IPS-18a (cell line): ENCODE data around the gene SH3RF2.
A peak's percentile ranks its signal among the peaks of the same experiment; 100 is the strongest.

Source experiments
- H3K27ac ChIP-seq: one replicate; pipeline ENCODE4 v1.5.1; 2013; ENCODE audit warnings: low read length
- H3K27me3 ChIP-seq: one replicate; pipeline ENCODE4 v1.6.1; 2013; ENCODE audit warnings: mild to moderate bottlenecking, low read length; ENCODE audit not compliant: control insufficient read depth, insufficient read depth
- H3K36me3 ChIP-seq: one replicate; pipeline ENCODE4 v1.6.1; 2013; ENCODE audit warnings: low read depth, low read length; ENCODE audit not compliant: control insufficient read depth
- H3K4me1 ChIP-seq: one replicate; pipeline ENCODE4 v1.6.1; 2013; ENCODE audit warnings: low read depth, low read length; ENCODE audit not compliant: control insufficient read depth
- H3K4me3 ChIP-seq: one replicate; pipeline ENCODE4 v1.5.1; 2013; ENCODE audit warnings: low read length
- H3K9ac ChIP-seq: one replicate; pipeline ENCODE4 v1.6.1; 2013; ENCODE audit warnings: mild to moderate bottlenecking, low read length, moderate library complexity
- H3K9me3 ChIP-seq: one replicate; pipeline ENCODE4 v1.6.1; 2013; ENCODE audit warnings: low read depth, low read length; ENCODE audit not compliant: control insufficient read depth

Gene SH3RF2

GRCh38 chr5:146052780-146053179 lies 116.4 kb downstream of the SH3RF2 start:
- H3K4me1 ChIP-seq = no peaks in the 10 kb centered on the region
- H3K27me3 ChIP-seq = no peaks in the 10 kb centered on the region
- no peak overlapping the region for H3K4me3 ChIP-seq
- H3K27ac ChIP-seq = no peak overlapping the region
- H3K36me3 ChIP-seq = no peaks in the 10 kb centered on the region
- no peak overlapping the region for H3K9ac ChIP-seq
- no peaks in the 10 kb centered on the region for H3K9me3 ChIP-seq

DNA sequence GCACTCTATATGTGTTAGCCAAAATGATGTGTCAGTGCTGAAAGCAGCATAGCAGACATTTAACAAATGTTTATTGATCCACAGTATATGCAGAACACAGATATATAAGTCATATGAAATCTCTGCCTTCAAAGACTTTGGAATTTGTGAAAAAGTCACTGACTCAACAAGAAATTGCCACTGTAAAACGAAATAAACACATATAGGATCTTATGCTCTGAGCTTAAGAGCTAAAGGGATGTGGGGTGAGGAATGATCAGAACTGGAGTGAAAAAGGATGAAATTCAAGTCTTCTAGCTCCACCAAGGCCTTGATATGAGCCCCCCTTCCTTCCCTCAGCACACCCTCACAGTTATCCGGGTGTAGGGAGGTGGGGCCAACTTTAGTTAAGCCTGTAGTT lies 119.1 kb downstream of the SH3RF2 start:
- no peaks in the 10 kb centered on the region for H3K9me3 ChIP-seq

GRCh38 chr5:146059460-146060220 lies 123.3 kb downstream of the SH3RF2 start:
- no peaks in the 10 kb centered on the region for H3K27me3 ChIP-seq
- no peak overlapping the region for H3K27ac ChIP-seq
- H3K9ac ChIP-seq = no peak overlapping the region
- no peaks in the 10 kb centered on the region for H3K36me3 ChIP-seq
- H3K4me1 ChIP-seq = no peaks in the 10 kb centered on the region
- no peak overlapping the region for H3K4me3 ChIP-seq
- no peaks in the 10 kb centered on the region for H3K9me3 ChIP-seq

More for the DNA sequence above, 119.1 kb downstream of the SH3RF2 start:
- H3K9ac ChIP-seq = no peak overlapping the region
- H3K4me1 ChIP-seq = no peaks in the 10 kb centered on the region
- H3K27me3 ChIP-seq = no peaks in the 10 kb centered on the region
- H3K27ac ChIP-seq = no peak overlapping the region
- no peak overlapping the region for H3K4me3 ChIP-seq
- no peaks in the 10 kb centered on the region for H3K36me3 ChIP-seq

DNA sequence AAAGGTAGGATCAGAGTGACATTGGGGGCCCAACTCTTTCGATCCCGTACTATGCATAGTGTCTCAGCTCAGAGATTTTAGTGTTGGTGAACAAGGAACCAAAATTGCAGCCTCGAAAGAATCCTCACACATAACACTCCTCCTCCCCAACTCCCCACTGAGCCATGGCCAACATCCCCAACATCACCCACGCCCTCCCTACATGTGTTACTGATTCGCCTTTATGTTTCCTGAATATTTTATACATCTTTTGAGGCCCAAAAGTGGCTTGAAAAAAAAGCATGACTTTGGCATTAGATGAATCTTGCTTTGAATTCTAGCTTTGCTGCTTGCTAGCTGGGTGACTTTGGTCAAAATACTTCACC lies 123.8 kb downstream of the SH3RF2 start:
- Histone ChIP-seq H3K27ac (no peak overlapping the region), H3K36me3 (no peaks in the 10 kb centered on the region), H3K4me1 (no peaks in the 10 kb centered on the region), H3K27me3 (no peaks in the 10 kb centered on the region), H3K9me3 (no peaks in the 10 kb centered on the region), H3K4me3 (no peak overlapping the region), H3K9ac (no peak overlapping the region)

- Histone ChIP-seq H3K4me3 (no peak overlapping the region), H3K36me3 (no peaks in the 10 kb centered on the region), H3K9me3 (no peaks in the 10 kb centered on the region), H3K9ac (no peak overlapping the region), H3K27me3 (peaks cover 4% of the 10 kb centered on the region), H3K27ac (no peak overlapping the region), H3K4me1 (no peaks in the 10 kb centered on the region)
These were observed 130.6 kb downstream of the SH3RF2 start for GRCh38 chr5:146066968-146067367.

DNA sequence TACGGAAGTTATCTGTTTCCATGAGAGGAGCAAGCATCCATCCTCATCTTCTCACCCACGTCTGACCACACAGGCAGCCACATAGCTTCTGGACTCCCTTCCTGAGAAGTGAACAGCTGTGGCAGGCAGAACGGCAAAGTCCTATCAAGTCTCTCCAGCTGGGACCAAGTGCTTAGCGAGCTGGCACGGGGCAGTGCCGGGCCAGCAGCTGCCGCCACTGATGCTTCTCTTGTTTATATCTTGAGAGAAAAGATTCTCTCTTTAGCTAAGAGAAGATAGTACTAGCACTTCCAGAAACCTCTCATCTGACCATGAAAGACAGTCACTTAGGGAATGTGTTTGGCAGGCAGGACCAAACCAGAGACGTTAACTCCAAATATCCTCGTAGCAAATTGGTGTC lies 131.8 kb downstream of the SH3RF2 start:
- no peak overlapping the region for H3K9ac ChIP-seq
- H3K4me3 ChIP-seq = no peak overlapping the region
- no peaks in the 10 kb centered on the region for H3K36me3 ChIP-seq
- H3K27ac ChIP-seq = no peak overlapping the region
- H3K27me3 ChIP-seq = peaks cover 5% of the 10 kb centered on the region
- peaks cover 8% of the 10 kb centered on the region for H3K4me1 ChIP-seq
- H3K9me3 ChIP-seq = no peaks in the 10 kb centered on the region

DNA sequence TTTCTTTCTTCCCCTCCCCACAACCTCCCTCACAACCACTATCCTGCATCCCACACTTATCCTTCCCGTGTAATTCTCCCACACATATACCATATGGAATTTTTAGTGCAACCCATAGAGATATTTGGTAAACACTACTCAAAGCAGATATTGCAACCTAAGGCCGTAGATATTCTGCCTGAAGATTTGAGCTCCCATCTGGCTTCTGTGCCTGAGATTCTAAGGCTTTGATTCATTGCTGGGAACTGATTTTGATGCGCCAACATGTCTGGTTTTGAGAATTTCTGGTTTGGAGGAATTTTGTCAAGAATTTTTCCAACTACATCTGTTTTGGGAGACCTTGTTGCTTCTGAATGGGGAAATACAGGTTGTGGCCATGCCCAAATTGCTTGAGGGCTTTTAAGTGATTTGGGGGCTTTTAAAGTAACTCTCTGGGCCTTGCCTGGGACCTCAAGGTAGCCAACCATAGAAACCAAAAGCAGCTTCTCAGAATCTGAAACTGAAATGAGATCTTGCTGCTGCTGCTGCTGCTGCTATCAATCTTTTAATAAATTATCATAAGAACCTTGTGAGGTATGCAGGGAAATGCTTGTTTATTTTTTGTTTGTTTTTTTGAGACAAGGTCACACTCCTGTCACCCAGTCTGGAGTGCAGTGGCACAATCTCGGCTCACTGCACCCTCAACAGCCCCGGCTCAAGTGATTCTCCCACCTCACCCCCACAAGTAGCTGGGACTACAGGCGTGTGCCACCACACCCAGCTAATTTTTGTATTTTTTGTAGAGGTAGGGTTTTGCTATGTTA lies 132.8 kb downstream of the SH3RF2 start:
- Histone ChIP-seq H3K4me3 (no peak overlapping the region), H3K9me3 (no peaks in the 10 kb centered on the region), H3K4me1 (peaks cover 15% of the 10 kb centered on the region), H3K27ac (no peak overlapping the region), H3K9ac (no peak overlapping the region), H3K27me3 (peaks cover 6% of the 10 kb centered on the region), H3K36me3 (no peaks in the 10 kb centered on the region)

- no peaks in the 10 kb centered on the region for H3K9me3 ChIP-seq
These were observed 133.4 kb downstream of the SH3RF2 start for GRCh38 chr5:146069780-146070099.

GRCh38 chr5:146070746-146071145 lies 134.4 kb downstream of the SH3RF2 start:
- Histone ChIP-seq H3K4me1 (peaks cover 24% of the 10 kb centered on the region), H3K27me3 (peaks cover 17% of the 10 kb centered on the region), H3K27ac (no peak overlapping the region), H3K36me3 (no peaks in the 10 kb centered on the region), H3K9ac (no peak overlapping the region), H3K9me3 (no peaks in the 10 kb centered on the region), H3K4me3 (no peak overlapping the region)

More at GRCh38 chr5:146069780-146070099, 133.4 kb downstream of the SH3RF2 start:
- Histone ChIP-seq H3K27me3 (peaks cover 12% of the 10 kb centered on the region), H3K4me3 (no peak overlapping the region), H3K27ac (no peak overlapping the region), H3K36me3 (no peaks in the 10 kb centered on the region), H3K4me1 (peaks cover 21% of the 10 kb centered on the region), H3K9ac (no peak overlapping the region)

DNA sequence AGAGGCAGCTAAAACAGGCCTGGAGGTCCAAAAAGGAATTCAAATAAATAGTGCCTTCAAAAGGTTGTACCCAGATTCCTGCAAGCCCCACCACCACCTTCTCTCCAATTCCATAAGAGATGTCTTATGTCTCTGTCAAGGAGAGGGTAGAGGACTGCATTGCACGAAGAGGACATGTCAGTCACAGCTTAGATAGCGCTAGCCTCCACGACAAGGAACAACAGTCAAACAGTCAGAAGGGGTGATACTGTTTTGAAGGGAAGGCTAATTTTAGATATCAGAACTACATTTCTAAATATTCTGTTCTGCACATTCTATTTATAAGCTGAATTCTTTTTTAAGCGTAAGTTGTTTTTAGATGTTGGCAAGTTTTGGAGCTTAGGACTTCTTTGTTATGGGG lies 134.8 kb downstream of the SH3RF2 start:
- H3K27me3 ChIP-seq = peaks cover 17% of the 10 kb centered on the region
- H3K36me3 ChIP-seq = no peaks in the 10 kb centered on the region
- H3K9ac ChIP-seq = no peak overlapping the region
- peaks cover 28% of the 10 kb centered on the region for H3K4me1 ChIP-seq
- no peaks in the 10 kb centered on the region for H3K9me3 ChIP-seq
- no peak overlapping the region for H3K27ac ChIP-seq
- no peak overlapping the region for H3K4me3 ChIP-seq

DNA sequence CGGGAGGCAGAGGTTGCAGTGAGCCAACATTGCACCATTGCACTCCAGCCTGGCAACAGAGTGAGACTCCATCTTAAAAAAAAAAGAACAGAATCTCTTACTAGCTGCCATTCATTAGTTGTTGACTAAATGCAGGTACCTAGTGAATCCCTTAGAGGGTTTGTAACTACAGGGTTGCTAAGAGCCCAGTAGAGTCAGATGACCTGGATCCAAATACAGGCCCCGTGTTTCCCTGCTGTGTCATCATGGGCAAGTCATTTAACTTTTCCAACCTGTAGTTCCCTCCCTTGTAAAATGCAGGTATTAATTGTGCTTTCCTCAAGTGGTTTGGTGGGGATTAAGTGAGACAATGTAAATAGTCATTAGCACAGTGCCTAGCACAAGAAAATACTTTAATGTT lies 136.2 kb downstream of the SH3RF2 start:
- no peak overlapping the region for H3K27ac ChIP-seq

More for the DNA sequence above, 136.2 kb downstream of the SH3RF2 start:
- Histone ChIP-seq H3K4me3 (peak overlapping the region; percentile 34), H3K9ac (no peak overlapping the region), H3K4me1 (peaks cover 35% of the 10 kb centered on the region), H3K27me3 (peaks cover 17% of the 10 kb centered on the region), H3K9me3 (no peaks in the 10 kb centered on the region), H3K36me3 (no peaks in the 10 kb centered on the region)
